ENCODE results near the gene ITGB4. TPM values are rescaled to one million over a fixed set of nuclear protein-coding genes. Genes with fewer than 3 reads are reported as not detected.
A peak's percentile ranks its signal among the peaks of the same experiment; 100 is the strongest.

The ITGB4 gene
- total and polyA plus RNA-seq, 2 of the 13 experiments (the other 11 are each of a cell fraction or from before 2014, with no cell fraction given) = 6.9 to 14.5 TPM

GRCh38 chr17:75754378-75755204 lies 33.3 kb downstream of the ITGB4 start:
- Histone ChIP-seq H3K36me3 (replicated peaks in 1 of 2; ENCODE audit: control insufficient read depth in 1 of 2, insufficient read depth in 2 of 2, low read length in 2 of 2) (no peaks in the 10 kb centered on the region), H3K4me3 (replicated peaks in 1 of 3; ENCODE audit: insufficient read depth in 1 of 3, low read depth in 2 of 3, low read length in 3 of 3) (peak overlapping the region; percentile 29 to 69 (median 39); a peak in 5 of 6 replicates), H2AFZ (ENCODE audit: low read length) (no peak overlapping the region), H3K4me2 (ENCODE audit: low read depth, low read length) (peak overlapping the region; percentile 89), H3K27me3 (ENCODE audit: control insufficient read depth in 1 of 2, insufficient read depth in 2 of 2, low read length in 2 of 2) (no peaks in the 10 kb centered on the region), H3K4me1 (ENCODE audit: insufficient read depth, low read length) (peaks cover 64% of the 10 kb centered on the region), H3K79me2 (ENCODE audit: insufficient read depth, low read length) (no peaks in the 10 kb centered on the region), H3K27ac (ENCODE audit: extremely low read length, insufficient read depth, low read length) (peak overlapping the region; percentile 72), H3K9ac (ENCODE audit: insufficient read depth, low read depth, low read length) (peak overlapping the region; percentile 75), H4K20me1 (ENCODE audit: insufficient read depth, low read length) (no peaks in the 10 kb centered on the region), H3K9me3 (ENCODE audit: low read length) (no peaks in the 10 kb centered on the region)
- ChIA-PET POLR2A (interaction anchor here (0.9 to 5.8 kb wide), 18 partner anchors 10 to 623 kb away, joined by 3 to 116 read pairs (median 10); partner anchors contain the start of genes GALK1, NT5C, RECQL5 and SAP30BP), CTCF (ENCODE audit: low intra/inter-chr PET ratio, low total read pairs) (interaction anchor here (1.3 to 2.8 kb wide), 4 partner anchors 10 to 102 kb away, joined by 3 to 12 read pairs (median 4); partner anchors contain the start of gene GALK1)
- in situ Hi-C loops (cut with HindIII; ENCODE audit: extremely low pct_ligation_motif_present, low pct_unique_long_range_greater_than_20kb) = loop anchor here (5.0 to 10.0 kb wide), 2 partner anchors 77 to 140 kb away; no protein-coding TSS in a partner anchor
- DNase-seq (ENCODE audit: low spot score) (peak; percentile 72), ATAC-seq (peak; percentile 67), FAIRE-seq (peak; percentile 77)
- WGBS (ENCODE audit: low lambda C conversion rate) = 19% methylated on average over 22 of the region's 27 CpGs
- TSS peak; percentile 63 for BruUV-seq (replicated peaks)
- intact Hi-C loops (cut with micrococcal nuclease; ENCODE audit: unreplicated experiment) = loop anchor here (5.0 kb wide), 1 partner anchor 142 kb away; no protein-coding TSS in a partner anchor
- peak; percentile 63; the same call in 1 of the 2 replicates for TF ChIP-seq KDM2A (CRISPR knock-in tag; IDR thresholded peaks at IDR 0.05; ENCODE audit: borderline replicate concordance, low read depth)
- no peak for TF ChIP-seq ATF1 (CRISPR knock-in tag; IDR thresholded peaks at IDR 0.05)
- no peak; the same call in 1 of the 2 replicates for TF ChIP-seq SATB2 (CRISPR knock-in tag; IDR thresholded peaks at IDR 0.05)
- no peak for TF ChIP-seq ZNF569 (CRISPR knock-in tag; IDR thresholded peaks at IDR 0.05; ENCODE audit: borderline replicate concordance)
- peak; percentile 78 for TF ChIP-seq ZNF451 (CRISPR knock-in tag; IDR thresholded peaks at IDR 0.05)
- TF ChIP-seq ZNF687 (CRISPR knock-in tag; IDR thresholded peaks at IDR 0.05) = peak; percentile 96
- peak; percentile 26; the same call in 1 of the 2 replicates for TF ChIP-seq ZNF460 (CRISPR knock-in tag; IDR thresholded peaks at IDR 0.05; ENCODE audit: borderline replicate concordance)
- TF ChIP-seq PATZ1 (CRISPR knock-in tag; IDR thresholded peaks at IDR 0.05) = peak; percentile 44
- TF ChIP-seq IRF2 (CRISPR knock-in tag; IDR thresholded peaks at IDR 0.05) = no peak; the same call in 1 of the 2 replicates
- TF ChIP-seq PHB2 (IDR thresholded peaks at IDR 0.05; ENCODE audit: partially characterized antibody) = no peak
- no peak for TF ChIP-seq FOXA3 (CRISPR knock-in tag; IDR thresholded peaks at IDR 0.05)
- no peak for TF ChIP-seq ZBTB25 (CRISPR knock-in tag; IDR thresholded peaks at IDR 0.05)
- peak; percentile 88; the same call in 1 of the 2 replicates for TF ChIP-seq AKAP8 (CRISPR knock-in tag; IDR thresholded peaks at IDR 0.05)
- TF ChIP-seq HNRNPUL1 (IDR thresholded peaks at IDR 0.05; ENCODE audit: low read depth, low read length) = no peak
- TF ChIP-seq ZBTB7A (CRISPR knock-in tag; IDR thresholded peaks at IDR 0.05) = peak; percentile 89
